LoVo (cell line): ENCODE measurements around the gene ITPA.
"Not testable (repeated sequence)": the region's sequence is repeated elsewhere in the genome, so short reads cannot be mapped to it uniquely, and the experiment has no call there.

Experiments
- DNase-seq: peaks from one replicate; pipeline ENCODE4 v3.0.0-alpha.2; 2016; ENCODE audit warnings: low spot score

The ITPA gene

GRCh38 chr20:3173610-3174441, 35.5 kb upstream of the ITPA start:
- DNase-seq, result peak; percentile 86

DNA sequence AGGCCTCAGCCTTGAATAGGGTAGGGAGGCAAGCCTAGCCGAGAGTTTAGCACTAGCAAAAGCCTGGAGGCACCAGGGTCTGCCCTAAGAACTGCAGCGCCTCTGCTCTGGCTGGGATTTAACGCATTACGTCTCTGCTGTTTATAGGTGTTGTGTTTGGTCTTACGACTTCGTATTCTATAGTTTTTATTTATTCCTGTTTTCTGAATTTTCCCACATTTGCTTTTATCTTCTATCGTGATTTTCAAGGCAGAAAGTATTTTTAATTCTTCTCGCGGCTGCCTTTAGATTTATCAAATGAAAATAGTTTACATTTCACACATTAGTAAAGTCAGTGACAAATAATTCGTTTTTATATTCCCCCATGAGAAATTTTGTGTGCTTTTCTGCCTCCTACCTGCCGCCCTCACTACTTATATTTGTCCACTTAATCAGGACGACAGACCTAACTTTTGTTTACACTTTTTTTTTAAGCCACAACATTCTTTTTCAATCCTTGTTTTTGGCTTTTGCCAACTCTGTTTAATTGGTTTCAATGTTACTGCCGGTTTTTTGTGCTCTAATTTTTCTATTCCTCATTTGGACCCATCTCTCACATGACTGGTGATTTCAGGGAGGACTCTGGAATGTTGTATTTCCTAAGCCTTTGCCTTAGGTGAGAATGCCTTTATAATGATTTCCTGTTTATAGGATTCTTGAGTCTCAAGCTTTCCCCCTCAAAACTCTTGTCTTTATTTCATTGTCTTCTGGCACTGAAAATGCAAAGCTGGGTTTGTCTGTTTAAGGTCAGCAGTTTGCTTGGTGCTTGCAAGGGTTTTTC, 34.6 kb upstream of the ITPA start:
- no peak for DNase-seq

GRCh38 chr20:3175270-3175669, 34.0 kb upstream of the ITPA start:
- DNase-seq, result no peak

- DNase-seq, result no peak
Observed at GRCh38 chr20:3177746-3178485, 31.4 kb upstream of the ITPA start.

DNA sequence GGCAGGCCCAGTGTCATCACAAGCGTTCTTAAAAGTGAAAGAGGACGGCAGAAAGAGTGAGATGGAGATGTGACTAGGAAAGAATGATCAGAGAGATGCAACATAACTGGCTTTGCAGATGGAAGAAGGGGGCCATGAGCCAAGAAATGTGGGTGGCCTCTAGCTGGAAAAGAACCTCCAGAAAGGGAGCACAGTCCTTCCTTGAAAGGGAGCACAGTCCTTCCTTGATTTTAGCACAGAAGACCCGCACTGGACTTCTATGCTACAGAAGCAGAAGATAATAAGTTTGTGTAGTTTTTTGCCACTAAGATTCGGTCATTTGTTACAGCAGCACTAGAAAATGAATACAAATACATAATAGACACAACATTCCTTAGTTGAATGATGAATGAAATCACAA, 29.0 kb upstream of the ITPA start:
- DNase-seq, result no peak

DNA sequence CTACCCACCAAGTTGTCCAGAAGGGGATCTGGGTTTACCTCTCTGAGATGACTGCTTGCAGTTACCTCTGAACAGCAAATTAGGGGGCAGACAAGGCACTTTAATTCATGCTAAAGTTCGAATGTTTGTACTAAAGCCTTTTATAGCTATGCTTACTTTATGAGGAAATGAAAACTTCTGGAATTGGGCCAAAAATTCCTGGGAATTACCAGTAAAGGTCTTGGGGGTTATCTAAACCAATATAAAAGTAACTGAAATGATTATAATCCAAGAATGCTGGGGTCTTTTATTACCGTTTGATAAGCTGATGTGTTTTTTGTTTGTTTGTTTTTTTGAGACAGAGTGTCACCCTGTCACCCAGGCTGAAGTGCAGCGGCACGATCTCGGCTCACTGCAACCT, 28.0 kb upstream of the ITPA start:
- peak; percentile 52 for DNase-seq

GRCh38 chr20:3182429-3182828, 26.9 kb upstream of the ITPA start:
- DNase-seq, result not testable (repeated sequence)

DNA sequence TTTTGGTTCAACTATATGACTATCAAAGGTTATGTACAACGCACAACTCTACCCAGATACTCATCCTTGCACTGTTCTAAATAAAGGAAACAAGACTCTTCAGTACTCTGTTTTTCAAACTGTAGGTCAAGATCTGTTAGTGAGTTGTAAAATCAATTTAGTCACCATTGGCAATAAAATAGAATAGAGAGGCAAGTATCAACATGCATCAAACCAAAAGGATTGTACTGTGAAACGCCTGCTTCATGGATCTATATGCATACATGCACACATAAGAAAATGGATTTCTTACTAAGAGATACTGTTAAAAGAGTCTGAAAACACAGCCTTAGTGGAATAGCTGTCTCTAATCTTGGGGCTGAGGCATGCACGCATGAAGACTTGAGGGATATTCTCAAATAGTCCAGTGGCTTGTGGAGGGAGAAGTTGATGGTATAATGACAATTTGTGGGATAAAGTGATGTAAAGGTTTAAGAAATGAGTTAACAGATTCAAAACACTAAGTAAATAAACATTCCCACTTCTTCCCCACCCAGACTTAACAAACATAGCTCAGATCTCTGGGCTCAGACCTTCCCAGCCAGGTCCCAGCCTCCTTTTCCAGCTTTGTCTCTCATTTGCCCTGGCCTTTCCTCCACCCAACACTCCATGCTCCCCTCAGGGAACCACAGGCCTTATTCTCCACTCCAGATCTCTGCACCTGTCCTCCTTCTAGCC, 25.2 kb upstream of the ITPA start:
- no peak for DNase-seq

DNA sequence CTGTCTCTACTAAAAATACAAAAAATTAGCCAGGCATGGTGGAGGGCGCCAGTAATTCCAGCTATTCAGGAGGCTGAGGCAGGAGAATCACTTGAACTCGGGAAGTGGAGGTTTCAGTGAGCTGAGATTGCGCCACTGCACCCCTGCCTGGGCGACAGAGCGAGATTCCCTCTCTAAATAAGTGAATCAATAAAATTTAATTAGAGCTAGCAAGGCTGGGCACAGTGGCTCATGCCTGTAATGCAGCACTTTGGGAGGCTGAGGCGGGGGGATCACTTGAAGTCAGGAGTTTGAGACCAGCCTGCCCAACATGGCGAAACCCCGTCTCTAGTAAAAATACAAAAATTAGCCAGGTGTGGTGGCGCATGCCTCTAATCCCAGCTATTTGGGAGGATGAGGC, 21.4 kb upstream of the ITPA start:
- DNase-seq, result not testable (repeated sequence)

- DNase-seq, result no peak
Observed at GRCh38 chr20:3188823-3189413, 20.4 kb upstream of the ITPA start.

DNA sequence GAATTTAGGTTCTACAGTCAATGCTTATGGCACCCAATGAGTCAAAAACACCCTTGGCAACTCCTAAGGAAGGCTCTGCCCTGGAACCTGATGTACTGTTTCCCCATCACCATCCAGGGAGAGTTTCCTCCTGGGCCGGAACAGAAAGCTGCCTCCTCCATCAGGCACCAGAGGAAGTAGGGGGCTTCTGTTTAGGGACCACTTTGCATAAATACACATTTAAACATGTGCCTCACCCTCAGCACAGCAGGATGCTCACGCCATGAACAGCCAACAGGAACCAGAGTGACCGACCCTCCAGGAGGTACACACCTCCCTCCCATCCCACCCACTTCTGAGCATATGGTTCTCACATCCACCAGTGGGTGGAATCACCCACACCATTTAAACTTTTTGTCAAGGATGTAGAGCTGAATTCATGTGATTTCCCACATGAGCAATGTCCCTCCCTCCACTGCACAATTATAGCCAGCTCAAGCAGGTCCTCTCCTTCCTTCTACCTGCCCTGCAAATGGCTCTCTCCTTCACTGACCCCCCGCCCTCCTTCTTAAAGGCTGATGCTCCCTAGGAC, 19.7 kb upstream of the ITPA start:
- DNase-seq, result no peak

DNA sequence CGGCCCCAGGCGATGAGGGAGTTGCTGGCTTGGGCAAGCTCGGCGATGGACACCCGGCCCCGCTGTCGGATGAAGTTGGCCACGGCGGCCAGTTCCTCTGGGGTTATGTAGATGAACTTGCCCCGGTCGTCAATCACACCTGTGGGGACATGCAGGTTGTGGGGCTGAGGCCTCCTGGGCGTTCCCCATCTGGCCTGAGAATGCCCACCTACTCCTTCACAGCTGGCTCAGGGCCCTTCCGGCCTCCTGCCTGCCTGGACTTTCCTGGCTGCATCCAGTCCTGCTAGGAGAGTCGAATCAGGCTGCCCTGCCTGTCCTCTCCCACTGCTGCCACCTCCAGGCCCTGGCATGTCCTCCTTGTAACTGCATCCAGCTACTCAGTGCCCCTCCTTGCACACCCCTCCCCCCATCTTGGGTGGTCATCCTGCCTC, 18.6 kb upstream of the ITPA start:
- no peak for DNase-seq

DNA sequence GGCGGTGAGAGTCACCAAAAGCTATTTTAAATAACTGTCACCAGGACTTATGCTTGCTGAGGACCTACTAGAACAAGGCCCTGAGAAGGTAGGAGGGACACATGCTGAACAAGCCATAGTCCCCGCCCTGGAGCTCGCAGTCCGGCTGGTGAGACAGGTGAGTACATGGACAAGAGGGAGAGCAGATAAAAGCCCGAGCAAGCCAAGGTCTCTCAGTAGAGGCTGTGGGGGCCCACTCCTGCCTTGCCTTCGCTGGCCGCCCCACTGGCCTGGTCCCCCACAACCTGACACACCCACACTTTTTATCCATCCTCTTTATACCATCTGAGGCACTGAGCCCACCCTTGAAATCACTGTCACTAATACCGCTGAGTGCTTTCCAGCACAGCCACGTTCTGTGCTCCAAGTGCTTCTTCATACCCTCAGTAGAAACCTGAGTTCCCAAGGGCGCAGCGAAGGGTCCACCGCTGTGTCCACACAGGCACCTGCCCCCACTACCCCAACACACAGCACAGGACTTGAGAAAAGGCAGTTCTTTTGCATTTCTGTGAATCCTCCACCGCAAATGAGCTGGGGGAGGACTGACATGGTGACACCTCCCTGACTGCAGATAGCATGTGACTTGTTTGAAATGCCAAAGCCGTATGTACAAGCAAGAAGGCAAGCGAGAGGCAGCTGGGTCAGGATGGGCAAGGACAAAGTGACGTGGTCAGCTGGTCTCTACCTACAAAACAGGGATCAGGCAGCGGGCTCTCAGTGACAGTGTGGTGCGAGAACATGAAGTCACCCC, 16.9 kb upstream of the ITPA start:
- DNase-seq, result no peak

DNA sequence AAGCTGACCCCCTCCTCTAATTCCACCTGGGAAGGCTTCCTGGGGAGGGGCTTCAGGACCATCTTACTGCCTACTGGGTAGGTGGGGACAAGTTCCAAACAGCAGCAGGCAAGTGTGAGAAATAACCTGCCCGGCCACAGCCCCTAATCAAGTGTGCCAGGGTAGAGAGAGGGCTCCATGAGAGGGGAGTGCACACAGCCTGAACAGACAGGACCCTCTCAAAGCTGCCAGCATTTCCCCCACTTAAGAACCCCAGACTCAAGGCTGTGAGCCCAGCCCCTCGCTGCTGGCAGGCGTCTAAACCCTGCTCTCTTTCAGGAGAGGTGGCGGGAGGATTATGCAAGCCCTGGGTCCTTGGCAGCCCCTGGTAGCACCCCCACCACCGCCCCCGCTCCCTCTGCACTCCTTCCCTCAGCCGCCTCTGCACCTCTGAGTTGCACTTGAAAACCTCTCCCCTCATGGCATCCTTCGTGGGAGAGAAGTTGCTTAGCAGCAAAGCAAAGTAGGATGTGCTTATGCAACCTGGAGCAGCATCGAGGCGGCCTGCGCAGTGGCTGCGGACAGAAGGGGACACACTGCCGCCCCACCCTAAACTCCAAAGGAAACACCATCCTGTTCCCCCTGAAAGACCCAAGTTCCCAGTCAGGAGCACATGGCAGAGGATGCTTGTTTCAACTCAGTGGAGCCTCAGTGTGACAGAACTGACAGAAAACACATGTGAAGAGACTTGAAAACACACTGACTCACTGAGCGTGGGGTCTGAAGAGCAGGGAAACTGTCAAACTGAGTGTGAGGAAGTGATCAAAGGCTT, 15.3 kb upstream of the ITPA start:
- DNase-seq, result no peak

DNA sequence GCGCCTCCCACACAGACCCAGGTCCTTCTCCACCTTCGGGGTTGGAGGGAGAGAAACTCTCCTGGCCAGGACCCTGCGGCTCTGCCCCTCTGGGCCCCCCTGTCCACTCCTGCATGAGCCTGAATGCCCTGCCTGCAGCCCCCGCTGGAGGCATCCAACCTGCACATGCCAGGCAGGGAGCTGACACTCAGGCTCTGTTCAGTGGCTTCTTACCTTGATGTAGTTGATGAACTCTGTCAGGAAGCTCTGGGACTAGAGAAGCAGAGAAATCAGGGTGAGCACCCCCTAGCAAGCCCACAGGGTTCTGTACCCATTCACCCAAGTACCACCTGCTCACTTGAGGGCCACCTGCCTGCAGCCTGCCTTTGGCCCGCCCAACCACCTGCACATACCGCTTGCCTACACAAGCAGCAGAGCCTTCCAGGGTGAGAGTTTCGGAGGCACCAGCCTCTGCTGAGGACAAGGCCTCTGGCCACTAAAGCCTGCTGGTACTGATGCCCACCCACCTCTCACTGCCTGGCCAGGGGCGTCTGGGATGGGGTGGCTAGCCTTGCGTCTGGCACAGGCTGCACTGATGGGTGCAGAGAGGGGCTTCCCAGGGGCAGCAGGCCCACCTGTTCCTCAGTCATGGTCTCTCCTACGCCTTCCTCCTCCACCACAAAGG, 14.5 kb upstream of the ITPA start:
- DNase-seq, result no peak

DNA sequence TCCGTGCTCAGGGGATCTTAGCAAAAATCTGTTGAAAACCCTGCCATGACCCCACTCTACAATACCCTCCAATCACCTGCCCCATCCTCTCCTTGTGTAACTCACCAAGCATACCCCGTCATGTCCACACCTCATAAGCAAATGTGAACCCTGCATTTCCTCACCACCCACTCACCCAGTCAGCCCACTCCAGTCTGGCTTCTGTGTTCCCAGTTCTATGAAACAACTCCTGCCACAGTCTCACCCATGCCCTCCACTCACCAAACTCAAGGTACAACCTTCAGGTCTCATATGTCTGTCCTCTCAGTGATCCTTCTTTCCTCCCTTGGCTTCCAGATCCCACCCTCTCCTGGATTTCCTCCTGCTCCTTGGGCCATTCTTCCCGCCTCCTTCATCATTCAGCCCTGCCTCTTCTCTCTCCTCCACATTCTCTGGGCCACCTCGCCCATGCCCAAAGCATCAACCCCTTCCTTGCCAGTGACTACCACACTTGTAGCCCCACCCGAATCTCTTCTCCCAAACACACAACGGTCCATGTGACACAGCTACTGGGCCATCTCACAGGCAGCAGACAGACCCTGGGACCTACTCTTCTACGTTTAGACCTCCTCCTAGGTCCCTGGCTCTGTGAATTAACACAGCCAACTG, 13.6 kb upstream of the ITPA start:
- no peak for DNase-seq

DNA sequence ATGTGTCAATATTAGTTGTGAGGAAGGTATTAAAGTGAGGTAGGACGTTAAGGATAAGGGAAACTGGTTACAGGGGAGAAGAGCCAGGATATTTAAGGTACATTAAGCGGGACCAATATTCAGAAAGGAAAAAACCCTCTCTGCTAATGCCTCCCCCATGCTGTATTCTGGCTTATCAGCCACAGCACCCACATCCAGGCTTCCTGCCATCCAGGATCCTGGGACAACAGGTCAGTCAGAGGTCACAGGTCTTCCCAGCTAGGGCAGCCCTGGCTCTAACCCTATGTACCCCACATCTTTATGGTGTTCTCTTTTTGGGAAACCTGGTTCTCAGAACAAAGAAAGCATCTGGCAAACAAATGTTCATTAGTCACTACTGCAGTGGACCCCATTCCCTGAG, 10.1 kb upstream of the ITPA start:
- no peak for DNase-seq

GRCh38 chr20:3199976-3200755, 9.1 kb upstream of the ITPA start:
- DNase-seq, result no peak
